SK-N-SH treated with all-trans-retinoic acid at 6 μM for 48 hours (cell line): ENCODE results near the gene SLC12A8.
A peak's percentile ranks its signal among the peaks of the same experiment; 100 is the strongest.

Source experiments
- ATAC-seq: fragments of 200-7000 bp; cut with Tn5 transposase; 3 replicates; pipeline ENCODE4 v1.9.1; 2020; ENCODE audit warnings: mild to moderate bottlenecking, moderate library complexity
- ARNTL ChIP-seq: fragments of 450-650 bp; formaldehyde crosslinking; IDR thresholded peaks from 2 replicates; pipeline ENCODE4 v1.5.0; 2020; ENCODE audit warnings: low read depth, mild to moderate bottlenecking, moderate library complexity, borderline replicate concordance
- BACH2 ChIP-seq: fragments of 250-450 bp; sonication (Bioruptor Pico); IDR thresholded peaks from 2 replicates; pipeline ENCODE4 v1.9.0; 2021; ENCODE audit warnings: mild to moderate bottlenecking, borderline replicate concordance
- CREB5 ChIP-seq: fragments of 250-450 bp; sonication (Bioruptor Pico); IDR thresholded peaks from 2 replicates; pipeline ENCODE4 v1.5.1; 2020; ENCODE audit warnings: low read depth, mild to moderate bottlenecking, moderate library complexity
- CSDC2 ChIP-seq: fragments of 250-450 bp; sonication (Bioruptor Pico); IDR thresholded peaks from 2 replicates; pipeline ENCODE4 v1.5.0; 2020; ENCODE audit warnings: mild to moderate bottlenecking, moderate library complexity
- ESRRG ChIP-seq: fragments of 250-450 bp; sonication (Bioruptor Pico); IDR thresholded peaks from 2 replicates; pipeline ENCODE4 v1.6.1; 2021; ENCODE audit warnings: mild to moderate bottlenecking
- GLIS3 ChIP-seq: fragments of 250-450 bp; sonication (Bioruptor Pico); IDR thresholded peaks from 2 replicates; pipeline ENCODE4 v1.5.0; 2020; ENCODE audit warnings: mild to moderate bottlenecking, moderate library complexity
- ISL1 ChIP-seq: fragments of 250-450 bp; sonication (Bioruptor Pico); IDR thresholded peaks from 2 replicates; pipeline ENCODE4 v2.1.2; 2022; ENCODE audit warnings: mild to moderate bottlenecking, moderate library complexity
- PATZ1 ChIP-seq: fragments of 250-450 bp; sonication (Bioruptor Pico); IDR thresholded peaks from 2 replicates; pipeline ENCODE4 v1.8.0; 2020; ENCODE audit warnings: mild to moderate bottlenecking, moderate library complexity, borderline replicate concordance
- POU6F1 ChIP-seq: fragments of 250-450 bp; sonication (Bioruptor Pico); IDR thresholded peaks from 2 replicates; pipeline ENCODE4 v1.8.0; 2021; ENCODE audit warnings: low read depth, mild to moderate bottlenecking, moderate library complexity, borderline replicate concordance
- PPARA ChIP-seq: fragments of 250-450 bp; sonication (Bioruptor Pico); IDR thresholded peaks from 2 replicates; pipeline ENCODE4 v1.5.0; 2020; ENCODE audit warnings: mild to moderate bottlenecking, borderline replicate concordance
- RARB ChIP-seq: fragments of 250-450 bp; sonication (Bioruptor Pico); IDR thresholded peaks from 2 replicates; pipeline ENCODE4 v1.8.0; 2021; ENCODE audit warnings: mild to moderate bottlenecking, moderate library complexity
- TCF4 ChIP-seq: fragments of 250-450 bp; sonication (Bioruptor Pico); IDR thresholded peaks from 2 replicates; pipeline ENCODE4 v1.8.0; 2021; ENCODE audit warnings: mild to moderate bottlenecking, moderate library complexity, borderline replicate concordance
- TOX ChIP-seq: fragments of 250-450 bp; sonication (Bioruptor Pico); IDR thresholded peaks from 2 replicates; pipeline ENCODE4 v1.8.0; 2021; ENCODE audit warnings: mild to moderate bottlenecking, moderate library complexity, borderline replicate concordance
- TSHZ2 ChIP-seq: fragments of 250-450 bp; sonication (Bioruptor Pico); IDR thresholded peaks from 2 replicates; pipeline ENCODE4 v1.5.0; 2020; ENCODE audit warnings: mild to moderate bottlenecking, moderate library complexity
- ZC3H10 ChIP-seq: fragments of 250-450 bp; sonication (Bioruptor Pico); IDR thresholded peaks from 2 replicates; pipeline ENCODE4 v1.5.1; 2021; ENCODE audit warnings: mild to moderate bottlenecking, moderate library complexity
- ZFP30 ChIP-seq: fragments of 450-650 bp; formaldehyde crosslinking; IDR thresholded peaks from 2 replicates; pipeline ENCODE4 v1.5.0; 2022; ENCODE audit warnings: mild to moderate bottlenecking, moderate library complexity
- ZNF565 ChIP-seq: fragments of 450-650 bp; formaldehyde crosslinking; conservative IDR thresholded peaks from 2 replicates; pipeline ENCODE4 v1.5.0; 2020; ENCODE audit warnings: low read depth, mild to moderate bottlenecking, moderate library complexity
- ZNF70 ChIP-seq: fragments of 450-650 bp; formaldehyde crosslinking; IDR thresholded peaks from 2 replicates; pipeline ENCODE4 v1.5.0; 2020; ENCODE audit warnings: mild to moderate bottlenecking, moderate library complexity
- ZNF8 ChIP-seq: fragments of 450-650 bp; formaldehyde crosslinking; IDR thresholded peaks from 2 replicates; pipeline ENCODE4 v1.5.0; 2020; ENCODE audit warnings: mild to moderate bottlenecking, moderate library complexity

SLC12A8 gene

GRCh38 chr3:125232401-125232800 lies 19.9 kb upstream of the SLC12A8 start (continued):
- TF ChIP-seq POU6F1 (CRISPR knock-in tag): no peak
- TF ChIP-seq PPARA: no peak

- TF ChIP-seq ISL1 (CRISPR knock-in tag) (0 out of 2 replicates have a peak, but pooled peaks have one; percentile 12), ESRRG (no peak)
- ATAC-seq: peak; percentile 80
These were observed 19.3 kb upstream of the SLC12A8 start for GRCh38 chr3:125231895-125232294.

- TF ChIP-seq TSHZ2 (no peak), ZNF70 (CRISPR knock-in tag) (no peak), TCF4 (CRISPR knock-in tag) (no peak), POU6F1 (CRISPR knock-in tag) (no peak), PATZ1 (CRISPR knock-in tag) (no peak), CREB5 (CRISPR knock-in tag) (no peak), GLIS3 (CRISPR knock-in tag) (no peak), RARB (no peak)
- no peak for ATAC-seq
These were observed 17.2 kb upstream of the SLC12A8 start for GRCh38 chr3:125229707-125230106.

GRCh38 chr3:125229168-125229567 lies 16.6 kb upstream of the SLC12A8 start:
- no peak for TF ChIP-seq ZNF565 (CRISPR knock-in tag)
- no peak for TF ChIP-seq ISL1 (CRISPR knock-in tag)
- no peak for TF ChIP-seq PATZ1 (CRISPR knock-in tag)
- no peak for TF ChIP-seq TOX
- TF ChIP-seq PPARA: no peak
- TF ChIP-seq ESRRG: no peak
- TF ChIP-seq CSDC2 (CRISPR knock-in tag): no peak
- no peak for TF ChIP-seq TCF4 (CRISPR knock-in tag)
- no peak for TF ChIP-seq ZNF70 (CRISPR knock-in tag)
- TF ChIP-seq RARB: no peak
- TF ChIP-seq BACH2 (CRISPR knock-in tag): no peak
- no peak for TF ChIP-seq ZC3H10
- no peak for TF ChIP-seq ARNTL (CRISPR knock-in tag)
- TF ChIP-seq POU6F1 (CRISPR knock-in tag): no peak
- TF ChIP-seq ZNF8 (CRISPR knock-in tag): no peak
- no peak for TF ChIP-seq ZFP30
- TF ChIP-seq, all 23 proteins: peak for 0
- ATAC-seq: no peak
